Activated naive CD8-positive, alpha-beta T cell treated with anti-CD3 and anti-CD28 coated beads, Interleukin-2, amount 50 U/mL, for 24 hours (primary cell): ENCODE results near the gene MEIS2.

Source experiments
- ATAC-seq: fragments of 150-1000 bp; cut with Tn5 transposase; one replicate; pipeline ENCODE4 v1.10.0; 2021
- DNase-seq: peaks from one replicate; pipeline ENCODE4 v3.0.0; 2021
- H3K27ac Mint-ChIP-seq: one replicate; pipeline ENCODE4 v1.8.0; 2021; ENCODE audit warnings: mild to moderate bottlenecking, mixed read lengths
- H3K27me3 Mint-ChIP-seq: one replicate; pipeline ENCODE4 v1.8.0; 2021; ENCODE audit warnings: mixed read lengths
- H3K36me3 Mint-ChIP-seq: one replicate; pipeline ENCODE4 v1.8.0; 2021; ENCODE audit warnings: low read depth, mixed read lengths
- H3K4me1 Mint-ChIP-seq: one replicate; pipeline ENCODE4 v1.8.0; 2021; ENCODE audit warnings: mixed read lengths
- H3K4me3 Mint-ChIP-seq: one replicate; pipeline ENCODE4 v1.8.0; 2021; ENCODE audit warnings: mild to moderate bottlenecking, moderate library complexity, mixed read lengths
- H3K9me3 Mint-ChIP-seq: one replicate; pipeline ENCODE4 v1.8.0; 2021; ENCODE audit warnings: mixed read lengths

Gene MEIS2

GRCh38 chr15:36958606-36959005 is 141.7 kb downstream of the MEIS2 start:
- no peaks in the 10 kb centered on the region for H3K36me3 Mint-ChIP-seq
- ATAC-seq: no peak

GRCh38 chr15:36954486-36954885 is 145.9 kb downstream of the MEIS2 start:
- DNase-seq: no peak
- no peaks in the 10 kb centered on the region for H3K36me3 Mint-ChIP-seq
- H3K4me3 Mint-ChIP-seq: no peak overlapping the region
- H3K27me3 Mint-ChIP-seq: peaks cover 12% of the 10 kb centered on the region
- H3K9me3 Mint-ChIP-seq: no peaks in the 10 kb centered on the region
- no peak for ATAC-seq
- H3K27ac Mint-ChIP-seq: no peak overlapping the region
- H3K4me1 Mint-ChIP-seq: no peaks in the 10 kb centered on the region

More at GRCh38 chr15:36958606-36959005, 141.7 kb downstream of the MEIS2 start:
- no peak for DNase-seq
- no peak overlapping the region for H3K4me3 Mint-ChIP-seq
- H3K27me3 Mint-ChIP-seq: peaks cover 8% of the 10 kb centered on the region
- no peak overlapping the region for H3K27ac Mint-ChIP-seq
- no peaks in the 10 kb centered on the region for H3K4me1 Mint-ChIP-seq
- no peaks in the 10 kb centered on the region for H3K9me3 Mint-ChIP-seq

- ATAC-seq: no peak
- no peaks in the 10 kb centered on the region for H3K9me3 Mint-ChIP-seq
- no peaks in the 10 kb centered on the region for H3K36me3 Mint-ChIP-seq
- H3K4me1 Mint-ChIP-seq: no peaks in the 10 kb centered on the region
- no peak for DNase-seq
- H3K27ac Mint-ChIP-seq: no peak overlapping the region
- peaks cover 12% of the 10 kb centered on the region for H3K27me3 Mint-ChIP-seq
- H3K4me3 Mint-ChIP-seq: no peak overlapping the region
These were observed 147.0 kb downstream of the MEIS2 start for GRCh38 chr15:36953346-36953745.

GRCh38 chr15:36951731-36952247 is 148.6 kb downstream of the MEIS2 start:
- Mint-ChIP-seq H3K27ac (no peak overlapping the region), H3K4me3 (no peak overlapping the region), H3K36me3 (no peaks in the 10 kb centered on the region), H3K4me1 (no peaks in the 10 kb centered on the region), H3K9me3 (no peaks in the 10 kb centered on the region), H3K27me3 (peaks cover 8% of the 10 kb centered on the region)
- DNase-seq: no peak
- ATAC-seq: no peak

- Mint-ChIP-seq H3K4me3 (no peak overlapping the region), H3K27me3 (peaks cover 10% of the 10 kb centered on the region), H3K4me1 (no peaks in the 10 kb centered on the region), H3K9me3 (no peaks in the 10 kb centered on the region), H3K27ac (no peak overlapping the region), H3K36me3 (no peaks in the 10 kb centered on the region)
- ATAC-seq: no peak
- no peak for DNase-seq
These were observed 150.0 kb downstream of the MEIS2 start for GRCh38 chr15:36950371-36950770.

- DNase-seq (no peak), ATAC-seq (no peak)
- Mint-ChIP-seq H3K9me3 (no peaks in the 10 kb centered on the region), H3K36me3 (no peaks in the 10 kb centered on the region), H3K27ac (no peak overlapping the region), H3K27me3 (peaks cover 12% of the 10 kb centered on the region), H3K4me3 (no peak overlapping the region), H3K4me1 (no peaks in the 10 kb centered on the region)
These were observed 151.4 kb downstream of the MEIS2 start for GRCh38 chr15:36948982-36949381.

GRCh38 chr15:36947035-36947719 is 153.2 kb downstream of the MEIS2 start:
- H3K9me3 Mint-ChIP-seq: no peaks in the 10 kb centered on the region
- no peak overlapping the region for H3K4me3 Mint-ChIP-seq
- H3K27me3 Mint-ChIP-seq: peaks cover 12% of the 10 kb centered on the region
- H3K36me3 Mint-ChIP-seq: no peaks in the 10 kb centered on the region
- DNase-seq (no peak), ATAC-seq (no peak)
- no peaks in the 10 kb centered on the region for H3K4me1 Mint-ChIP-seq
- H3K27ac Mint-ChIP-seq: no peak overlapping the region

GRCh38 chr15:36944442-36944841 is 155.9 kb downstream of the MEIS2 start:
- no peaks in the 10 kb centered on the region for H3K4me1 Mint-ChIP-seq
- no peaks in the 10 kb centered on the region for H3K9me3 Mint-ChIP-seq
- no peak overlapping the region for H3K27ac Mint-ChIP-seq
- H3K36me3 Mint-ChIP-seq: no peaks in the 10 kb centered on the region
- no peak overlapping the region for H3K4me3 Mint-ChIP-seq
- H3K27me3 Mint-ChIP-seq: peaks cover 12% of the 10 kb centered on the region
- ATAC-seq (no peak), DNase-seq (no peak)

- DNase-seq: no peak
- no peaks in the 10 kb centered on the region for H3K9me3 Mint-ChIP-seq
- peaks cover 15% of the 10 kb centered on the region for H3K27me3 Mint-ChIP-seq
- H3K27ac Mint-ChIP-seq: no peak overlapping the region
- no peak overlapping the region for H3K4me3 Mint-ChIP-seq
- no peaks in the 10 kb centered on the region for H3K4me1 Mint-ChIP-seq
- ATAC-seq: no peak
- H3K36me3 Mint-ChIP-seq: no peaks in the 10 kb centered on the region
These were observed 156.6 kb downstream of the MEIS2 start for GRCh38 chr15:36943508-36944361.

GRCh38 chr15:36942248-36942827 is 158.0 kb downstream of the MEIS2 start:
- Mint-ChIP-seq H3K9me3 (no peaks in the 10 kb centered on the region), H3K27ac (no peak overlapping the region), H3K4me1 (no peaks in the 10 kb centered on the region), H3K27me3 (peaks cover 15% of the 10 kb centered on the region), H3K4me3 (no peak overlapping the region), H3K36me3 (no peaks in the 10 kb centered on the region)
- DNase-seq: no peak
- no peak for ATAC-seq

GRCh38 chr15:36941798-36942197 is 158.6 kb downstream of the MEIS2 start:
- Mint-ChIP-seq H3K4me3 (no peak overlapping the region), H3K27me3 (peaks cover 15% of the 10 kb centered on the region), H3K9me3 (no peaks in the 10 kb centered on the region), H3K36me3 (no peaks in the 10 kb centered on the region), H3K4me1 (no peaks in the 10 kb centered on the region), H3K27ac (no peak overlapping the region)
- ATAC-seq (no peak), DNase-seq (no peak)

- H3K36me3 Mint-ChIP-seq: no peaks in the 10 kb centered on the region
- no peaks in the 10 kb centered on the region for H3K9me3 Mint-ChIP-seq
- no peak for ATAC-seq
- no peak overlapping the region for H3K4me3 Mint-ChIP-seq
- no peak overlapping the region for H3K27ac Mint-ChIP-seq
- H3K27me3 Mint-ChIP-seq: peaks cover 12% of the 10 kb centered on the region
- H3K4me1 Mint-ChIP-seq: no peaks in the 10 kb centered on the region
- DNase-seq: no peak
These were observed 159.6 kb downstream of the MEIS2 start for GRCh38 chr15:36940636-36941260.

- DNase-seq: no peak
- Mint-ChIP-seq H3K27me3 (peaks cover 12% of the 10 kb centered on the region), H3K4me3 (no peak overlapping the region), H3K9me3 (no peaks in the 10 kb centered on the region), H3K4me1 (no peaks in the 10 kb centered on the region), H3K36me3 (no peaks in the 10 kb centered on the region), H3K27ac (no peak overlapping the region)
- no peak for ATAC-seq
These were observed 160.1 kb downstream of the MEIS2 start for GRCh38 chr15:36940219-36940618.

- ATAC-seq (no peak), DNase-seq (no peak)
- H3K4me3 Mint-ChIP-seq: no peak overlapping the region
- H3K9me3 Mint-ChIP-seq: no peaks in the 10 kb centered on the region
- peaks cover 7% of the 10 kb centered on the region for H3K27me3 Mint-ChIP-seq
- H3K36me3 Mint-ChIP-seq: no peaks in the 10 kb centered on the region
- H3K4me1 Mint-ChIP-seq: no peaks in the 10 kb centered on the region
- H3K27ac Mint-ChIP-seq: no peak overlapping the region
These were observed 161.6 kb downstream of the MEIS2 start for GRCh38 chr15:36938764-36939163.
